Uterus (tissue), 4 donors: ENCODE measurements around the gene APOBEC3A. TPM values are rescaled to one million over a fixed set of nuclear protein-coding genes. Genes with fewer than 3 reads are reported as not detected.

Experiments
- DNase-seq, 2 donors: peaks; one replicate each; pipeline ENCODE4 v3.0.0-alpha.2; 2019 to 2020
- H3K27ac ChIP-seq, 2 donors: fragments of 200-600 bp; sonication (generic); 1 replicate in 1 of 2; 2 replicates in 1 of 2; pipeline ENCODE4 v1.5.1; 2016 to 2018
- H3K27me3 ChIP-seq, 2 donors: fragments of 200-600 bp; sonication (generic); one replicate each; pipeline ENCODE4 v1.5.1; 2018 to 2019; ENCODE audit warnings: control low read depth in 1 of 2
- H3K36me3 ChIP-seq, 2 donors: fragments of 200-600 bp; sonication (generic); one replicate each; pipeline ENCODE4 v1.5.1; 2019; ENCODE audit warnings: control low read depth in 1 of 2
- H3K4me1 ChIP-seq, 2 donors: fragments of 200-600 bp; sonication (generic); one replicate each; pipeline ENCODE4 v1.5.1; 2018 to 2019; ENCODE audit warnings: control low read depth in 1 of 2
- H3K4me3 ChIP-seq, 2 donors: fragments of 200-600 bp; sonication (generic); 1 replicate in 1 of 2; 2 replicates in 1 of 2; pipeline ENCODE4 v1.5.1; 2018 to 2019; ENCODE audit warnings: mild to moderate bottlenecking in 1 of 2
- H3K9me3 ChIP-seq, 2 donors: fragments of 200-600 bp; sonication (generic); one replicate each; pipeline ENCODE4 v1.5.1; 2019; ENCODE audit warnings: control low read depth in 1 of 2
- CTCF ChIP-seq, 4 experiments: fragments of 200-600 bp in 2 of 4; fragments of 450-650 bp in 2 of 4; sonication (generic) in 2 of 4; IDR thresholded peaks; one replicate each; pipeline ENCODE4 v1.5.1; 2016 to 2019; ENCODE audit warnings: antibody characterized with exemption in 4 of 4, mild to moderate bottlenecking in 2 of 4, moderate library complexity in 1 of 4
- POLR2A ChIP-seq, 2 donors: fragments of 450-650 bp; IDR thresholded peaks; one replicate each; pipeline ENCODE4 v1.6.1; 2016; ENCODE audit warnings: antibody characterized with exemption in 2 of 2, mild to moderate bottlenecking in 1 of 2, moderate library complexity in 1 of 2
- intact Hi-C: fragments of 100-400 bp; cut with DNase I; formaldehyde crosslinking; loops from one replicate; pipeline ENCODE4 v1.15.1; 2023; ENCODE audit warnings: low total_unique reads
- total RNA-seq, 4 donors: library from RNA; depleted of rRNA in 3 of 4; stranded (reverse); fragments of >200 nt in 3 of 4; gene quantifications; one replicate each; pipeline versions ENCODE4 v1.1.0 to v1.2.4, GENCODE V29; 2014 to 2023
- donor health status: DM: yes; HTN: yes; CAD: no.

Gene APOBEC3A
- total RNA-seq, 4 donors from 2014 or later, result not detected

- intact Hi-C loops, result no loop called here
- no peak for DNase-seq
Observed at GRCh38 chr22:38968801-38969200, 11.4 kb downstream of the APOBEC3A start.

GRCh38 chr22:38970551-38970950 lies 13.1 kb downstream of the APOBEC3A start:
- intact Hi-C loops, result loop anchor here (10.0 kb wide), 1 partner anchor 106 kb away; no protein-coding TSS in a partner anchor
- Histone ChIP-seq H3K27ac (no peak overlapping the region), H3K9me3 (no peaks in the 10 kb centered on the region), H3K27me3 (no peaks in the 10 kb centered on the region), H3K4me3 (no peak overlapping the region), H3K36me3 (no peaks in the 10 kb centered on the region), H3K4me1 (no peaks in the 10 kb centered on the region)
- DNase-seq, result no peak
- TF ChIP-seq POLR2A (IDR thresholded peaks at IDR 0.05), result no peak
- TF ChIP-seq CTCF (IDR thresholded peaks at IDR 0.05), result no peak

More at GRCh38 chr22:38968801-38969200, 11.4 kb downstream of the APOBEC3A start:
- Histone ChIP-seq H3K27me3 (no peaks in the 10 kb centered on the region), H3K4me1 (no peaks in the 10 kb centered on the region), H3K9me3 (no peaks in the 10 kb centered on the region), H3K36me3 (no peaks in the 10 kb centered on the region), H3K27ac (no peak overlapping the region), H3K4me3 (no peak overlapping the region)
- TF ChIP-seq CTCF (IDR thresholded peaks at IDR 0.05) (no peak), POLR2A (IDR thresholded peaks at IDR 0.05) (no peak)

GRCh38 chr22:38971202-38971601 lies 13.8 kb downstream of the APOBEC3A start:
- intact Hi-C loops, result loop anchor here (10.0 kb wide), 1 partner anchor 106 kb away; no protein-coding TSS in a partner anchor
- Histone ChIP-seq H3K9me3 (no peaks in the 10 kb centered on the region), H3K4me1 (no peaks in the 10 kb centered on the region), H3K27me3 (no peaks in the 10 kb centered on the region), H3K36me3 (no peaks in the 10 kb centered on the region), H3K27ac (no peak overlapping the region), H3K4me3 (no peak overlapping the region)
- TF ChIP-seq CTCF (IDR thresholded peaks at IDR 0.05) (no peak), POLR2A (IDR thresholded peaks at IDR 0.05) (no peak)
- no peak for DNase-seq

- intact Hi-C loops, result loop anchor here (10.0 kb wide), 1 partner anchor 107 kb away; no protein-coding TSS in a partner anchor
- TF ChIP-seq CTCF (IDR thresholded peaks at IDR 0.05), result no peak
- TF ChIP-seq POLR2A (IDR thresholded peaks at IDR 0.05), result no peak
Observed at GRCh38 chr22:38971791-38972190, 14.4 kb downstream of the APOBEC3A start.

GRCh38 chr22:38972558-38972957 lies 15.1 kb downstream of the APOBEC3A start:
- no peak overlapping the region for H3K27ac ChIP-seq
- no peak for DNase-seq
- TF ChIP-seq CTCF (IDR thresholded peaks at IDR 0.05), result no peak
- TF ChIP-seq POLR2A (IDR thresholded peaks at IDR 0.05), result no peak
- intact Hi-C loops, result loop anchor here (10.0 kb wide), 1 partner anchor 108 kb away; no protein-coding TSS in a partner anchor
- H3K4me3 ChIP-seq, result no peak overlapping the region
- no peaks in the 10 kb centered on the region for H3K4me1 ChIP-seq
- no peaks in the 10 kb centered on the region for H3K36me3 ChIP-seq
- H3K9me3 ChIP-seq, result no peaks in the 10 kb centered on the region
- H3K27me3 ChIP-seq, result no peaks in the 10 kb centered on the region

More at GRCh38 chr22:38971791-38972190, 14.4 kb downstream of the APOBEC3A start:
- Histone ChIP-seq H3K4me1 (no peaks in the 10 kb centered on the region), H3K9me3 (no peaks in the 10 kb centered on the region), H3K36me3 (no peaks in the 10 kb centered on the region), H3K4me3 (no peak overlapping the region), H3K27ac (no peak overlapping the region), H3K27me3 (no peaks in the 10 kb centered on the region)
- no peak for DNase-seq
